ENCODE measurements around the gene ALDH1A2. TPM values are rescaled to one million over a fixed set of nuclear protein-coding genes. Genes with fewer than 3 reads are reported as not detected.

ALDH1A2 gene
- total RNA-seq, 1 donor from 2014 or later = 72.7 TPM

Other genes starting within 250 kb of the ALDH1A2 start
- gene AQP9, start 72.7 kb upstream of the ALDH1A2 start, total RNA-seq = 0.49 TPM